GM12878 (cell line): Measurements from ENCODE around the gene EHHADH. TPM values are rescaled to one million over a fixed set of nuclear protein-coding genes. Genes with fewer than 3 reads are reported as not detected.
A peak's percentile ranks its signal among the peaks of the same experiment; 100 is the strongest.

Experiments used
- ASH2L ChIP-seq: fragments of 300-600, 200-600 bp; sonication (generic); IDR thresholded peaks from 2 replicates; pipeline ENCODE4 v1.6.1; 2017; ENCODE audit warnings: low read depth, mild to moderate bottlenecking, borderline replicate concordance
- BACH1 ChIP-seq: fragments of 450-650 bp; IDR thresholded peaks from 2 replicates; pipeline ENCODE4 v1.6.1; 2017; ENCODE audit warnings: mild to moderate bottlenecking, borderline replicate concordance
- CHD2 ChIP-seq: IDR thresholded peaks from 2 replicates; pipeline ENCODE4 v1.6.1; 2011; ENCODE audit warnings: low read depth, low read length, improper control_type of control experiment, borderline replicate concordance
- CREB1 ChIP-seq: IDR thresholded peaks from 2 replicates; pipeline ENCODE4 v1.6.1; 2012; ENCODE audit warnings: low read depth, mild to moderate bottlenecking, inconsistent platforms
- CREM ChIP-seq: IDR thresholded peaks from 2 replicates; pipeline ENCODE4 v1.6.1; 2014; ENCODE audit warnings: antibody characterized with exemption, low read depth
- EED ChIP-seq: sonication (generic); IDR thresholded peaks from 2 replicates; pipeline ENCODE4 v1.6.1; 2016; ENCODE audit warnings: antibody characterized with exemption, low read depth
- EGR1 ChIP-seq, 2 experiments: IDR thresholded peaks; 1 replicate in 1 of 2; 2 replicates in 1 of 2; pipeline ENCODE4 v1.6.1; 2011 to 2012; ENCODE audit warnings: low read depth in 2 of 2, low read length in 2 of 2, borderline replicate concordance in 1 of 2, mild to moderate bottlenecking in 1 of 2, moderate library complexity in 1 of 2
- ELK1 ChIP-seq: IDR thresholded peaks from 2 replicates; pipeline ENCODE4 v1.6.1; 2012; ENCODE audit warnings: low read depth, low read length, improper control_type of control experiment
- JUNB ChIP-seq: IDR thresholded peaks from 2 replicates; pipeline ENCODE4 v1.6.1; 2016; ENCODE audit warnings: antibody characterized with exemption, mild to moderate bottlenecking
- KAT2A ChIP-seq: conservative IDR thresholded peaks from 2 replicates; pipeline ENCODE4 v1.6.1; 2011; ENCODE audit warnings: low read depth, low read length; ENCODE audit not compliant: control insufficient read depth
- PAX8 ChIP-seq: fragments of 450-650 bp; IDR thresholded peaks from 2 replicates; pipeline ENCODE4 v1.6.1; 2017; ENCODE audit warnings: mild to moderate bottlenecking, moderate library complexity
- PBX3 ChIP-seq: IDR thresholded peaks from 2 replicates; pipeline ENCODE4 v1.6.1; 2011; ENCODE audit warnings: mild to moderate bottlenecking, low read depth, low read length, moderate library complexity; ENCODE audit not compliant: insufficient replicate concordance
- REST ChIP-seq: IDR thresholded peaks from 2 replicates; pipeline ENCODE4 v1.6.1; 2012; ENCODE audit warnings: mild to moderate bottlenecking, low read depth, low read length
- SIX5 ChIP-seq: IDR thresholded peaks from 2 replicates; pipeline ENCODE4 v1.6.1; 2011; ENCODE audit warnings: mild to moderate bottlenecking, low read depth, low read length, moderate library complexity; ENCODE audit not compliant: severe bottlenecking
- SMAD1 ChIP-seq: fragments of 450-650 bp; IDR thresholded peaks from 2 replicates; pipeline ENCODE4 v1.6.1; 2018; ENCODE audit warnings: mild to moderate bottlenecking, low read depth; ENCODE audit not compliant: partially characterized antibody
- SMAD5 ChIP-seq: IDR thresholded peaks from 2 replicates; pipeline ENCODE4 v1.6.1; 2016; ENCODE audit warnings: antibody characterized with exemption, low read depth
- STAT1 ChIP-seq: fragments of 450-650 bp; conservative IDR thresholded peaks from 2 replicates; pipeline ENCODE4 v1.6.1; 2014; ENCODE audit warnings: antibody characterized with exemption, mild to moderate bottlenecking
- TAF1 ChIP-seq: IDR thresholded peaks from 2 replicates; pipeline ENCODE4 v1.6.1; 2011; ENCODE audit warnings: mild to moderate bottlenecking, low read depth, low read length, borderline replicate concordance
- USF2 ChIP-seq: IDR thresholded peaks from 2 replicates; pipeline ENCODE4 v1.6.1; 2011; ENCODE audit warnings: low read depth, low read length, improper control_type of control experiment, borderline replicate concordance
- polyA plus RNA-seq, 11 experiments: library from polyadenylated mRNA; depleted of rRNA in 4 of 11; unstranded in 6 of 11; stranded (reverse) in 5 of 11; fragments of >200 nt; fragmentation: Nextera tagmentation in 4 of 11; fragmentation: Illumina TruSeq in 1 of 11; extraction: Ambion mirVana in 4 of 11; extraction: Trizol in 1 of 11; gene quantifications; 1 replicate in 1 of 11; 2 replicates in 10 of 11; pipeline versions ENCODE4 v1.2.1 to v1.2.3, GENCODE V29; 2011 to 2016; ENCODE audit warnings: inconsistent platforms in 2 of 11, missing spikeins in 2 of 11, low read depth in 1 of 11
- total RNA-seq, 4 experiments: library from RNA; depleted of rRNA in 3 of 4; stranded (reverse); fragments of >200 nt in 3 of 4; fragmentation: Illumina TruSeq in 1 of 4; extraction: Trizol in 1 of 4; gene quantifications; 2 replicates each; pipeline versions ENCODE4 v1.2.1 to v1.2.3, GENCODE V29; 2013 to 2021
- TF ChIP-seq, protein P1 (sequence below): IDR thresholded peaks from 2 replicates; pipeline ENCODE4 v1.6.1; 2011; ENCODE audit warnings: low read depth, mild to moderate bottlenecking, low read length, moderate library complexity, borderline replicate concordance; ENCODE audit errors: extremely low read depth

Gene EHHADH
- total and polyA plus RNA-seq, 10 of the 15 experiments (the other 5 are each of a cell fraction or from before 2014, with no cell fraction given), result 0.96 to 8.4 (median 5.3) TPM

DNA sequence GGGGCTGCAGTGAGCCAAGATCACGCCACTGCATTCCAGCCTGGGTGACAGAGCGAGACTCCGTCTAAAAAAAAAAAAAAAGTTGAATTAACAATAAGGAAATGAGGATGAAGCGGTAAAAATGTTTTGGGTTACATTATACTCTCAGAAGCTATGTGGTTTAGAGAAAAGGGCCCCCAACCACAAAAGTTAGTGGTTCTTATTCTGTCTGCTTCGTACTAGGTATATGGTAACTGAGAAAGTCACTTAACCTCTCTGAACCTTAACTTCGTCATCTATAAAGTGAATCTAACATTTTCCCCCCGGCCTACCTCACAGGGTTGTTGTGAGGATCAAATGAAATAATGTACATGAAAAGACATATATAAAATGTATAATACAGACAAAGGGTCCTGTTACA is 38.4 kb upstream of the EHHADH start (continued):
- TF ChIP-seq EED, result 0 out of 2 replicates have a peak, but pooled peaks have one; percentile 16
- no peak for TF ChIP-seq KAT2A
- no peak for TF ChIP-seq PAX8
- peak; percentile 25; the same call in 1 of the 2 replicates for TF ChIP-seq CREB1
- no peak for TF ChIP-seq PBX3
- TF ChIP-seq SMAD5, result no peak
- TF ChIP-seq TAF1, result no peak
- no peak for TF ChIP-seq CHD2
- no peak for TF ChIP-seq USF2
- no peak for TF ChIP-seq REST
- no peak for TF ChIP-seq ELK1
- TF ChIP-seq ASH2L, result no peak
- TF ChIP-seq JUNB, result peak; percentile 20; the same call in 1 of the 2 replicates
- TF ChIP-seq SMAD1, result no peak
- TF ChIP-seq STAT1, result no peak
- TF ChIP-seq SIX5, result no peak
- no peak for TF ChIP-seq EGR1 (IDR thresholded peaks at IDR 0.05; ENCODE audit: borderline replicate concordance in 1 of 2, low read depth in 2 of 2, low read length in 2 of 2)
- TF ChIP-seq BACH1, result no peak
- peak; percentile 40; the same call in 1 of the 2 replicates for TF ChIP-seq CREM
- TF ChIP-seq, protein P1, sequence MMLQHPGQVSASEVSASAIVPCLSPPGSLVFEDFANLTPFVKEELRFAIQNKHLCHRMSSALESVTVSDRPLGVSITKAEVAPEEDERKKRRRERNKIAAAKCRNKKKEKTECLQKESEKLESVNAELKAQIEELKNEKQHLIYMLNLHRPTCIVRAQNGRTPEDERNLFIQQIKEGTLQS, result no peak
- TF ChIP-seq, all 136 proteins: peak for 7
